Stimulated activated CD4-positive, alpha-beta T cell treated with anti-CD3 and anti-CD28 coated beads, TNF-alpha, amount 100 ng/mL, for 4 hours (primary cell): ENCODE results near the gene PIGH.
"Not testable (repeated sequence)": the region's sequence is repeated elsewhere in the genome, so short reads cannot be mapped to it uniquely, and the experiment has no call there.

Experiments
- DNase-seq, 3 experiments: peaks; one replicate each; pipeline ENCODE4 v3.0.0-alpha.2; 2020; ENCODE audit warnings: low read depth in 3 of 3

Gene PIGH

GRCh38 chr14:67551940-67552339, 48.1 kb downstream of the PIGH start:
- DNase-seq = no peak

- no peak for DNase-seq
These were observed 48.9 kb downstream of the PIGH start for GRCh38 chr14:67551123-67551522.

- DNase-seq = no peak
These were observed 50.3 kb downstream of the PIGH start for GRCh38 chr14:67549734-67550133.

- no peak for DNase-seq
These were observed 52.8 kb downstream of the PIGH start for GRCh38 chr14:67547224-67547780.

GRCh38 chr14:67544590-67544989, 55.5 kb downstream of the PIGH start:
- no peak for DNase-seq

- DNase-seq = not testable (repeated sequence)
These were observed 57.4 kb downstream of the PIGH start for GRCh38 chr14:67542620-67543019.

- DNase-seq = peak in 1 of 3 experiments; percentile 4
These were observed 58.4 kb downstream of the PIGH start for GRCh38 chr14:67541448-67542387.
